HG03139 (cell line): ENCODE data around the gene NSUN2.
"Not testable (repeated sequence)": the region's sequence is repeated elsewhere in the genome, so short reads cannot be mapped to it uniquely, and the experiment has no call there.

Experiments used
- ATAC-seq: cut with Tn5 transposase; IDR thresholded peaks from one replicate; pipeline ENCODE4 v1.9.1; 2021; ENCODE audit not compliant: unreplicated experiment

The NSUN2 gene

DNA sequence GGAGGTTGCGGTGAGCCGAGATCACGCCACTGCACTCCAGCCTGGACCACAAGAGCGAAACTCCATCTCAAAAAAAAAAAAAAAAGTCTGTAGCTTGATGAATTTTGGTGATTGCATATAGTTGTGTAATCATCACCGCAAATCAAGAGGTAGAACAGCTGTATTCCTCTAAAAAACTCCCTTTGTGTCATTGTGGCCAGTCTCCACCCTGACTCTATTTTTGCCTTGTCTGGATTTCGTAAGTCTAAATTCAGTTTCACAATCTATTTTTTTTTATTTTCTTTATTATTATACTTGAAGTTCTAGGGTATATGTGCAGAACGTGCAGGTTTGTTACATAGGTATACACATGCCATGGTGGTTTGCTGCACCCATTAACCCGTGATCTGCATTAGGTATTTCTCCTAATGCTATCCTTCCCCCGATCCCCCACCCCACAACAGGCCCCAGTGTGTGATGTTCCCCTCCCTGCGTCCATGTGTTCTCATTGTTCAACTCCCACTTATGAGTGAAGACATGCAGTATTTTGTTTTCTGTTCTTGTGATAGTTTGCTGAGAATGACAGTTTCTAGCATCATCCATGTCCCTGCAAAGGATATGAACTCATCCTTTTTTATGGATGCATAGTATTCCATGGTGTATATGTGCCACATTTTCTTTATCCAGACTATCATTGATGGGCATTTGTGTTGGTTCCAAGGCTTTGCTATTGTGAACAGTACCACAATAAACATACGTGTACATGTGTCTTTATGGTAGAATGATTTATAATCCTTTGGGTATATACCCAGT lies 12.9 kb upstream of the NSUN2 start:
- not testable (repeated sequence) for ATAC-seq

DNA sequence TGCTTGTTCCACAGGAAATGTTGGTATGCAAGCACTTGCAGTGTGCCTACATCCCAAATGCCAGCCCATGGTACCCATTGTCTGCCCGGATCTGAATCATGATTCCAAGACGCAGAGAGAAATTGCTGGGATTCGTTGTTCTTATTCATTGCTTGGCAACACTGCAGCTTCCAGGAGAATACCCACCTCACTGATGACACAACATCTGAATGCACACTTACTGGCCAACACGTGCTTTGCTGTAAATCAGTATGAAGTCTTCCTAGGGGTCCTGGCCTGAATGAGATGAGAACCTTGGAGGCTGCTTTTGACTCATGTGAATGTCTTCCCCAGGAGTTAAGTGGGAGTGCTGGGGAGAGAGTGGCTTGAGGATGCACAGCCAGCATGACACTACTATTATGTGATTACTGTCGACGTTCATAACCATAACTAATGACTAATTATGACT lies 12.0 kb upstream of the NSUN2 start:
- no peak for ATAC-seq

DNA sequence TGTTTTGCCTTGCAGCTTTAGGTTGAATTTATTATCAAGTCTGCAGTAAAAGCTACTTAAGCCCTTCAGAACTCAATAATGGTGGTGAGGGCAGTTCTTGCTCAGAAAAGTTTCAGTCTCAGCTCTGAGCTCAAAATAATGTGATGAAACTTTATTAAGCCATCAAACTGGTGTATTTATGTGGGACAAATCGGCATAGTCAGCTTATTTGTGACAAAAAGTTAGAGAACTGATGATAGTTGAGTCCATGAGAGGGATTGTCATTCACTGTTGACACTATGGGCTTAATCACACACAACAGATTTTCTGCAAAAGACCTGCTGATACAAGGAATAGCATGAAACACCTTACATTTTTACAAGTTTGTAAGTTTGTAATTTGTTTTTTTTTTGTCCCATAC lies 9.8 kb upstream of the NSUN2 start:
- ATAC-seq = no peak

DNA sequence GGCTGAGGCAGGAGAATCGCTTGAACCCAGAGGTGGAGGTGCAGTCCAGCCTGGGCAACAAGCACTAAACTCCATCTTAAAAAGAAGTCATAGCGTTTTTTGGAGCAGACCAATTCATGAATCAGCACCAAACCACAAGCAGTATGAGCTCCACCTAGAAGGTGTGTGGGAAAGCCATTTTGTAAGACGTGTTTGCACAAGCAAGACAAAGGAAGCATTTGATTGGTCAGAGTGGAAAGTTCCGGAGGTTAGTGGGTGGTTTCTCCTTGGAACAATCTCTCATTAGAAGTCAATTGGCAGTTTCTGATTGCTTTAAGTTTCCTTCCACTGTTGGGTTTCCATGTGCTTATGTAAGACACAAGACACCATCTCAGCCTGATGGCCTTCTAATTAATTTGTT lies 5.4 kb upstream of the NSUN2 start:
- ATAC-seq = no peak

DNA sequence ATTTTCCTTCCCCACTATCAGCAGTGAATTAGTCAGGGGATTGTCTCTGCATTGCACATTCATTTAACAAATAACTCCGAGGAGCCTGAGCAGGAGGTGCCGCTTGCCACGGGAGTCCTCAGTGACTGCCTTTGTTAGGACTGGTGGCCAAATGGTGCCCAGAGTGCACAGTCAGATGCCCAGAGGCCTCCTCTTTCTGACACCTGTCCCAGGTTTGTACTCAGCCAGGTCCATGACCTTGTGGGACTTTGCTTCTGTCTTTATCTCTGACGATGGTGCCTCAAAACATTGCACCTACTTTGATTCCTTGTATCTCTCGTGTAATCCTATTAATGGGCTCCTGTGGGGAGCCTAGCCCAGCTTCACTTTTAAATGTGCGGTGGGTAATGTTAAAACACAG lies 4.7 kb upstream of the NSUN2 start:
- ATAC-seq = no peak

DNA sequence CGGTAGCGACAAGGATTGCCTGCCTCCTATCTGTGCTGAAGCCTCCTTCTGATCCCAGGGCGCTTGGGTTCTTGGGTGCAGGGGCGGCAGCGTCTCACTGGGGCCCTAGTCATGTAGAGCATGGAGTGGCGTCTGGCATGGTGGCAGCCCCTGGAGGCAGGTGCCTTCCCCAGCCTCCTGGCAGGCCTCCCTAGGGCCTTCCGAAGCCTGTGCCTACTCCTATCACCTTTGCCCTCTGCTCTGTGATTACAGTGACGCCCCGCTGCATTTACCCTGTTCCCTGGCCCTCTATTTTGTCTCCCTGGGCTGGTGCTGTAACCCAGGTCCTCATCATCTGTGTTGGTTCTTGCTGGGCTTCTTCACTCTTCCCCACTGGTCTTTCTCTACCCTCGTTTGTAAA lies 4.2 kb upstream of the NSUN2 start:
- ATAC-seq = no peak

DNA sequence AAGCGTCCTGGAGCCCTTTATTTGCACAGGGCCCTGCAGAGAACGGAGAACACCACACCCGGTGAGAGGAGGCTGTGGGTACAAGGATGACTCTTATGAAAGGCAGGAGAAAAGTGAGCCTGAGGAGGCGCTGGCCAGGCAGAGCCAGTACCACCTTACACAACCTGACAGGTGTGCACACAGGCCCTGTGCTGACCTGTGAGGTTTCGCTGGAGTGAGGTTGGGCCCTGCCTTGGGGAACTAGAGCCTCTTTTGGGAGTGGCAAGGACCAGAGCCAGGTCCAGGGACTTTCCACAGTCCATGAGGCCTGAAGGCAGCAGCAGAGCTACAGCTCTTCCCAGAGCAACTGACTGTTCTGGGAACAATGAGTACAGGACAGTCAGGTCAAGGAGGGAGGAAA lies 3.4 kb upstream of the NSUN2 start:
- ATAC-seq = no peak

DNA sequence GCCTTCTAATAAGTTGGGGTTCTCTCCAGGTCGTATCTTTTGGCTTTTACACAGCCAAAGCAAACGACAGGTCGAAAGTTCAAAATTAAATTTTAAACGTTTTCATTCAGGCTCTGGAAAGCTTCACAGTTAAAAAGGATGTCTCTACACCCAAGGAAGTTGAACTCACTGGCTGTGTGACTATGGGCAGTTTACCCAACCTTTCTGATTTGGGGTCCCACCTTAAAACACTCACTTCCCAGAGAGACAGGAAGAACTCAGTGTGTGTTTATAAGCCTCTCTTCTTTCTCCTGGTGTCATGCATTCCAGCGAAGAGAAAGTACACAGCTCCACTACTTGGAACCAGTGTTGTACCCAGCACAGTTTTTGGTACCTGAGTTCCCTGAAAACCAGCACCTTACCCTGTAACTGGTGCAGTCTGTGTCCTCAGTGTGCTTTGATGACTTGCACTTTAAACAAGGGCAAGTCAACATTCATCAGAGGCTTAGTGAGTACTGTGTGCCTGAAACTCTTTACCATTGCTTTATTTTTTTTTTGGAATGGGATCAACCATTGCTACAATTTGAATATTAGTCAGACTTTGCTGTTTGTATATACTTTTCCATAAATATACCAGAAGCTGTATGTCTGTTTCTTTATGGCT lies 2.1 kb upstream of the NSUN2 start:
- ATAC-seq = no peak

DNA sequence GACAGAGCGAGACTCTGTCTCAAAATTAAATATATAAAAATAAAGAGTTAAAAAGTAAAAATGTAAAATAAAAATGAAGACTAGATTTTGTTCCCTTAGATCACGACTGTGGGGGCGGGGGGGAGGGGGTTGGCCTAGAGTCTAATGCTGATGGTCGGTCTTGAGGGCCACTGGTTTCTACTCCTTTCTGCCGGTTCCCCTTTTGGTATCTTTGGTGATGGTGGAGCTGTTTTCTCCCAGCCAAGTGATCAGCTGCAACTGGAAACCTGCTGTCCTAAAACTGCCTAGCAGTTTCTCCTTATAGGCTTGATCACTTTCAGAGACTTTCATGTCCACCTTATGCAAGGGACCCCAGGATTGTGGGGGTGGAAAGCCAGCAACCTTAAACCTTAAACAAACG lies 1.5 kb upstream of the NSUN2 start:
- ATAC-seq = no peak

DNA sequence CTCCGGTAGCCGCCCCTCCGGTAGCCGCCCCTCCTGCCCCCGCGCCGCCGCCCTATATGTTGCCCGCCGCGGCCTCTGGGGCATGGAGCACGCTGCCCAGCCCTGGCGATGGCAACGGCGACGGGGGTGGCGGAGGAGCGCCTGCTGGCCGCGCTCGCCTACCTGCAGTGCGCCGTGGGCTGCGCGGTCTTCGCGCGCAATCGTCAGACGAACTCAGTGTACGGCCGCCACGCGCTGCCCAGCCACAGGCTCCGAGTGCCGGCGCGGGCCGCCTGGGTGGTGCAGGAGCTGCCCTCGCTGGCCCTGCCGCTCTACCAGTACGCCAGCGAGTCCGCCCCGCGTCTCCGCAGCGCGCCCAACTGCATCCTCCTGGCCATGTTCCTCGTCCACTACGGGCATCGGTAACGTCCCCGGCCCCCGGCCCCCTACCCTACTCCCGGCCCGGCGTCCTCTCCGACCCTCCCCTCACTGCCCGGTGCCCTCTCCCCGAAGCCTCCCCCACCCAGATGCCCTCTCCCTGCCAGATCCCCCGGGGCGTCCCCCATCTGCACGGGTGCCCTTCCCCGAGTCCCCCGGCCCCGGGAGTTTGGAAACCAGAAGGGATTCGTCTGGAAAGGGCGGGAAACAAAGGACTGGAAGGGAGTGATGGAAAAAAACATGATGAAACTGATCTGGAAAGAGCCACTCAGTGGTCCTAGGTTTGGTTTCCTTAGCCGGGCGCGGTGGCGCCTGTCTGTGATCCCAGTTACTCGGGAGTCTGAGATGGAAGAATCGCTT lies 813 bp upstream of the NSUN2 start:
- peak; percentile 41 for ATAC-seq

DNA sequence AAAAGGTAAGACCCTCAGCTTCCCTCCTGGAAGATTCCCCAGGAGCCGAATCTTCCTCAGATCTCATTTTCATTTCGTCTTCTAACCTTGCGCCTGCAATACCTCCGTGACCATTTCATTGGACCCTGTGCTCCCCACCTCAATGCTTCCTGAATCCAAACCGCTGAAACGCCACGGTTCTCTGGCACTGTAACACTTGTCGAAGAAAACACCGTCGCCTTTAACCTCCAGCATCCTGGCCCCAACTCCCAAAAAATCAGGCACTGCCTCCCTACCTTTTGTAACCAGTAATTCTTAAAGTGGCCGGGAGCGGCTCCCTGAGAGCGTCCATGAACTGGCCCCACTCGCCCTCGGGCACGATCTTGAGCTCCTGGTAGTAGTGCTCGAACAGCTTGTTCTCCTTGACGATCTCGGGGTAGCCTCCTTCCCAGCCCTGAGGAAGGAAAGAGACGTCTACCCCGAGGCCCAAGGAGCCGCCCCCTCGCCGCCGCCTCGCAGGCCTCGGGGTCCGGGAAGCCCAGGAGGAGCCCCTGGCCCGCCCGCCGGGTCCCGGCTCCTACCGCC lies 438 bp downstream of the NSUN2 start:
- ATAC-seq = peak; percentile 26

DNA sequence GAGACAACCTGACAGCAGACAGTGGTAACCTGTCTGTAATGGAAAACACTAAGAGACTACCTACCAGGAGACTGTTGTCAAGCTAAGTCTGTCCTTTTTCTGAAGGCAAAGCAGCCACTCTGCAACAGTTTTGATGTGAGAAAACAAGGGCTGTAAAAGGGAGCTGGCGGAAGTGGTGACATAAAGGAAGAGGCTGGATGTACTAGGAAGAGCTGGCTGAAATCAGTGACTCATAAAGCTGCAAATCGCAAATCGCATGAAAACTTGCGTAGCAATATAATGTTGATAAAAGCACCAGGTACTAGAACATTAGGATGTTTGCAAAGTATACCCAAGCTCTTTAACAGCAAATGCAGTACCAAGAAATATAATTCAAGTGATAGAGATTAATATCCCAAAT lies 1.4 kb downstream of the NSUN2 start:
- ATAC-seq = no peak

DNA sequence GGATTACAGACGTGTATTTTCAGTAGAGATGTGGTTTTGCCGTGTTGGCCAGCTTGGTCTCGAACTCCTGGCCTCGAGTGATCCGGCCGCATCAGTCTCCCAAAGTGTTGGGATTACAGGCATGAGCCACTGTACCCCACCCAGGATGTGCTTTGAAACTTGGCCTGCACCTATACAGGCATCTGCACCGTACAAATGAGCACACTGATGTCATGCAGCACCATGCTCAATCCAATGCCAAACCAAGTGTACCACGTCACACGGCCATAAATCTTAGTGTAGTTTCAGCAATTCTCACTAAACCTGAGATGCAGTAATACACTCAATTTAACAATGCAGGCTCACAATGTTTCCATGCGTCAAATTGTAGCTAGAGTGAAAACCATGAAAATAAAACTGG lies 6.3 kb downstream of the NSUN2 start:
- ATAC-seq = no peak

DNA sequence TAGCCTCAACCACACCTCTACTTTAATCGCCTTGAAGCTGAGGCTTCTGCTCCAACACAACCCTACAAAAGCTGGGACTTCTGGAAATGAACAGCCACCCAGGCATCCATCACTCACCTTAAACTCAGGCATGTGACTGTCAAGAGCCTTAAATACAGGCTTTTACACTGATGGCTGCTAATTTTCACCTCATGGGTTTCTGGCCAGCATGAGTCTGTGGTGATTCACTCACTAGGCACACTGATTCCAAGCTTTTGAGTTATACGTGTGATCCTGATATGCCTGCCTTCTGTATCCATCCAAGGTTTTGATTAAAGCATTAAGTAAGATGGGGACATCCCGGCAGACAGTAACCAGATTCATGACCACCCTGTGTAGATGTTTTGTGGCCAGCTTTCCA lies 8.9 kb downstream of the NSUN2 start:
- no peak for ATAC-seq

DNA sequence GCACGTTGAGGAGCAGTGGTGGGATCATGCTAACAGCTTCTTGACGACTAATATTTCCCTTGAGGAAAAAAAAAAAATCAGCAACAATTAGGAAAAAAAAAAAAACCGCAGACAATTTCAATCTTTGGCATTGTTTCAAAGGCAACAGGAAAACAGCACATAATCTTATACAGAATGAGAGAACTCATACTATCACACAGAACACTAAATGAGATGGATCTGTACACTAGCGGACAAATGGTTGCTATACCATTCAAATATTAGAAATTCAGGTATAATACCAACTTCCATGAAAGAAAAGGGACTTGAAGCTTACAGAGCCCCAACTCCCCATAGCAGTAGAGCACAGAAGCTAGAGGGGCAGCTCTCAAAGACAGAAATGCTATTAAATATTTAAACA lies 9.6 kb downstream of the NSUN2 start:
- ATAC-seq = no peak

DNA sequence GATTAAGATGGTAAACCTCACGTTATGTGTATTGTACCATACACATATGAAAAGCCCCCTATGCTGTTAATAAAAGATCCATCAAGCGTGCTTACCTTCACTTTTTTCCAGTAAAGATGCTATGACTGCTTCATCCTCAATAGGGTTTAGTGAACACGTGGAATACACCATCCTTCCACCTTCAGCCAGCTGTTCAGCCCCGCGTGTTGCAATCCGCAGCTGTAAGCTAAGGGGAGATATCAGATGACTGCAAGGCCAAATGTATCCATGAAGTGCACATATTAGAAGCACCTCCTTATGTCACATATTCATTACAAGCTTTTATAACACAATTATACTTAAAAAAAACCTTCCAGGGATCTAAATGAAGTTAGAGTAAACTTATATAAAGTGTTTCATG lies 16.2 kb downstream of the NSUN2 start:
- ATAC-seq = no peak

DNA sequence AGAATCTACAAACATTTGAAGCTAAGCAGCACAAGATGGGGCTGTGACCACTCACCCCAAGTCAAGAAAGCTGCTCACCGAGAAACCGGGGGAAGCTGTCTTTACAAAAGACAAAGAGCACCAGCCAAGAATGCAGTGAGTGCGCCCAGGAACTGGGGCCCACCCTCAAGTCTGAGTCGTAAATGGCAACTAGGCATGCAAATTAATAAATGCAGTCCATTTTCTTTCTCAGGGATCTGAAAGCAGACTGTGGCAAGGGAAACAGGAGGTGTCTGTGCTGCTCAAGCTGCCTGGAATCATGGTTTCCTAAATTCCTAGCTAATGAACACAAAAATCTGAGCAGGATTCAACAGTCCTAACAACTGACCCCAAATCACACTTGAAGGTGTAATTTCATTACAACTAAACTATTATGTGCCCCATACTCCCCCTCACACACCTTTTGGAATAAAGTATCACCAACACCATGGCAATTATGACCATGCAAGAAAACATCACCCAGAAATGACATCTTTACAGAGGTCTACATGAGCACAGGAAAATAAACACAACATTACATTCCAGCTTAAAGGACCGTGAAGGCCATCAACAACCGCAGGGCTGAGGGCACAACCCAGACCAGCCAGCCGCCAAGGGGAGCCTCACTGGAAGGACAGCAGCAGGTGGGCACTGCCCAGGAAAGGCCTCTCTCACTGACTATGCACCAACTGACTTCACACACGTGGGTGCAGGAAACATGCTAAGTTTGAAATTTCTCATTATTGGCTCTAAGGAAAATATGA lies 17.6 kb downstream of the NSUN2 start:
- ATAC-seq = no peak

DNA sequence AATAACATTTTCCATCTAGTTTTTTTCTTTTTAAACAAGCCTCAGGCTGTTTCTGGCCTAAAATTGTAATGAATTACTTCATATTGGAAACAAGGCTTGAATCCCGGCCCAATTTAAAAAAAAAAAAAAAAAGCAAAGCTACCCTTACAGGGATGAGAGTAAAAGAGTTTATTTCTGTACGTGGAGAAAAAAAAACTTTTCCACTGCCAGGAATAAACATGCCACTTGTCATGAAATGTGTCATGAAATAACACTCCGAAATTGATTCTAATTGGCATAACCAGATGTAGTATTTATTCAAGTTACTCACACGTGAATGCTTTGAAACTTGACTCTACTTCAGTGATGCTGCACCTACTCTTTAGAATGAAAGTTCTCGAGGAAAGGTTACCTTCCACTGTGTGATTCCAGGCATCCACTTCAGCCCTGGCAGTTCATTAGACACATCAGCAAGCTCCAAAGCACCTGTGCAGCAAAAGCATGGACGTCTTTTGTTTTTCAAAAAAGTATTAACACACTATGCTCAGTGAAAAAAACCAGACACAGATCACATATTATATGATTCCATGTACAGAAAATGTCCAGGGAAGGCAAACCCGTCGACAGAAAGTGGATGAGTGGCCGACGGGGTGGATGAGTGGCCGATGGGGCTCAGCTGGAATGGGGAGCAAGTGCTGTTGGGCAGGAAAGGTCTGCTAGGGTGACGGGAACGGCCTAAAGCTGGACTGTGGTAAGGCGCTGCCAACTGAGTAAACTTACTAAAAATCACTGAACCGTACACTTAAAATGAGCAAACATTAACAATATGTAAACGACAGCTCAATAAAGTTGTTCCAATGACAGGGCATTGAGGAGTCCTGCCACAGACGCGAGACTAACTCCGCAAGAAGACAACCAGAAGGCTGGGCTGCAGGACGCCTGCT lies 21.2 kb downstream of the NSUN2 start:
- no peak for ATAC-seq

DNA sequence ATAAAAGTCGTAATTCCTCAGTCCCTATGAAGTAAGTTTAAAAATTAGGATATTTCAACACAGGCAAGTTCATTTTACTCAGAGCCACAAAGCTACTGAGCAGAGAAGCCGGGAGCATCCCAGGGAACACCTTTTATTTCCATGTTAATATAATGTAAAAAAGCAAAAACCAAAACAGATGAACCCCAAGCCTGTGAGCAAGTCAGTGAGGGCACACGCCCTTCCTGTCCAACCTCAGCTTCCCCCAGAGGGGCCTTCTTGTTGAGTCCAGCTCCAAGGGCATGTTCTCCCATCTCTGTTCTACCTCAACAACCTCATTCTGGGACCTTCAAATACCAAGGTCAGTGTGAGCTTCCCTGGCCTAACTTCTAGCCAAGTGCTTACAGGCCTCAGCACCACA lies 24.8 kb downstream of the NSUN2 start:
- ATAC-seq = no peak

DNA sequence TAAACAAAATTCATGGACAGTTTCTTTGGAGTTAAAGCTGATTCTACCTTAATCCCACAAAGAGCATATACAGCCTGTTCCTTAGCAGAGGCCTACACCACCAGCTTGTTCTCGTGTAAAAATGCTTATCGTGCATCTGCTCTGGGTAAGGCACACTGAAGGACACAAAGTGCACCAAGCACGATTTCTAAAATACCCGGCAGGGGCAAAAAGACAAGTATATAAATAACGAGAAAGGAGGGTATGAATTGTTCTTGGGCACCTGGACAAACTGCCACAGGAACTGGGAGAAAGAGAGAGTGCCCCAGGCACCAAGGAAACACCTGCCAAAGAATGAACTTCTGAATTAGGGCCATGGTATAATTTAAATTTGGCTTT lies 25.3 kb downstream of the NSUN2 start:
- no peak for ATAC-seq
